IPS-18c (cell line): ENCODE data around the gene MED15.

Source experiments
- H3K4me3 ChIP-seq: 2 replicates; pipeline ENCODE4 v1.7.0; 2013; ENCODE audit warnings: low read depth, mild to moderate bottlenecking, low read length, moderate library complexity; ENCODE audit not compliant: insufficient read depth
- H3K9me3 ChIP-seq: one replicate; pipeline ENCODE4 v1.6.1; 2013; ENCODE audit warnings: mild to moderate bottlenecking, low read length, moderate library complexity; ENCODE audit not compliant: control insufficient read depth, insufficient read depth

MED15 gene

GRCh38 chr22:20558534-20558933, 51.1 kb downstream of the MED15 start:
- no peak overlapping the region for H3K4me3 ChIP-seq
- H3K9me3 ChIP-seq: no peaks in the 10 kb centered on the region

DNA sequence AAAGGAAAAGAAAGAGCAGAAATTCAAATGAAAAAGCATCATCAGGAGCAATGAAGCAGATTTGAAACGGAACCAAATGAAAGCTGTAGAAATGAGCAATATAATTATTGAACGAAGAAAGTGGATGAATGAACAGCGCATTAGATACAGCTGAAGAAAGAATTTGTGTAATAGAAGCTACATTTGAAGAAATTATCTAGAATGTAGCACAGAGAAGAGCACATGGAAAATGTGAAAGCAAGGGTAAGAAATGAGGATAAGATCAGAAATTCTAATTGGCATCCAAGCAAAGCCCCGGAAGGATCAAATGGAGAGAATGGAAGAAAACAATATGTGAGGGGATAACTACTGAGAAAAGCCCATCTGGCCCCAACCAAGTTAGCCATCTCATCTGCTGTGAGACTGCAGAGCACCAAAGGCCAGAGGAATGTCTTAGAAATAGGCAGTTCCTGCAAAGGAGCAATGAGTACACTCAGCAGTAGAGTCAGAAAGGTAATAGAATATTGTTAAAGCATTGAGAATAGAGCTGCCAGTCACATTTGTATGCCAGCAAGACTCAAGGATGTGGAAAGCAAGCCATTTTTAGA, 51.9 kb downstream of the MED15 start:
- no peak overlapping the region for H3K4me3 ChIP-seq
- no peaks in the 10 kb centered on the region for H3K9me3 ChIP-seq

DNA sequence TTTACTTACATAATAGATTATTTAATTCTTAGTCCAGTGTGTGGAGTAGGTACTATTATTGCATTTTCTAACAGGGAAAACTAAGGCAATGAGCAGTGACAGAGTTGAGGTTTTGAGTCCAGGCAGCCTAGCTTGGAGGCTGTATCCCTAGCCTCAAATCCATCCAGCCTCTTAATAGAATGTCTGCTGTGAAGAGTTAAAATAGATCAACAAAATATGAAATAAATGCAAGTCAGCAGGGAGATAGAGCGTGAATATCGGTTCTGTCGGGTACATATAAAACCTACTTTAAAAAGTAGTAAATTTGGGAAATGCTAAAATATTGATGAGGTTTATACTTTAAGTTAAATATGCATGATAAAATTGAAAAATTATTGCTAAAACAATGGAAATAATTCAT, 53.3 kb downstream of the MED15 start:
- no peaks in the 10 kb centered on the region for H3K9me3 ChIP-seq

DNA sequence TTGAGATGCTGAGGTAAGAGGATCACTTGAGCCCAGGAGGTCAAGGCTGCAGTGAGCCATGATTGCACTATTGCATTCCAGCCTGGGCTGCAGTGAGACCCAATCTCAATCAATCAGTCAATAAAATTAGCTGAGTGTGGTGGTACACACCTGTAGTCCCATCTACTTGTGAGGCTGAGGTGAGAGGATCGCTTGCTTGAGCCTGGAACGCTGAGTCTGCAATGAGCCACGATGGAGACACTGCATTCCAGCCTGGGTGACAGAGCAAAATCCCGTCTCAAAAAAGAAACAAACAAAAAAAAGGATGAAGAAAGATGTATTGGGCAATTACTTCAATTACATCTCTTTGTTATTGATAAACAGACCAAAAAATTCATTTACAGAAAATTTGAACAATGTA, 54.5 kb downstream of the MED15 start:
- no peak overlapping the region for H3K4me3 ChIP-seq
- no peaks in the 10 kb centered on the region for H3K9me3 ChIP-seq

More for the DNA sequence above, 53.3 kb downstream of the MED15 start:
- H3K4me3 ChIP-seq: no peak overlapping the region

DNA sequence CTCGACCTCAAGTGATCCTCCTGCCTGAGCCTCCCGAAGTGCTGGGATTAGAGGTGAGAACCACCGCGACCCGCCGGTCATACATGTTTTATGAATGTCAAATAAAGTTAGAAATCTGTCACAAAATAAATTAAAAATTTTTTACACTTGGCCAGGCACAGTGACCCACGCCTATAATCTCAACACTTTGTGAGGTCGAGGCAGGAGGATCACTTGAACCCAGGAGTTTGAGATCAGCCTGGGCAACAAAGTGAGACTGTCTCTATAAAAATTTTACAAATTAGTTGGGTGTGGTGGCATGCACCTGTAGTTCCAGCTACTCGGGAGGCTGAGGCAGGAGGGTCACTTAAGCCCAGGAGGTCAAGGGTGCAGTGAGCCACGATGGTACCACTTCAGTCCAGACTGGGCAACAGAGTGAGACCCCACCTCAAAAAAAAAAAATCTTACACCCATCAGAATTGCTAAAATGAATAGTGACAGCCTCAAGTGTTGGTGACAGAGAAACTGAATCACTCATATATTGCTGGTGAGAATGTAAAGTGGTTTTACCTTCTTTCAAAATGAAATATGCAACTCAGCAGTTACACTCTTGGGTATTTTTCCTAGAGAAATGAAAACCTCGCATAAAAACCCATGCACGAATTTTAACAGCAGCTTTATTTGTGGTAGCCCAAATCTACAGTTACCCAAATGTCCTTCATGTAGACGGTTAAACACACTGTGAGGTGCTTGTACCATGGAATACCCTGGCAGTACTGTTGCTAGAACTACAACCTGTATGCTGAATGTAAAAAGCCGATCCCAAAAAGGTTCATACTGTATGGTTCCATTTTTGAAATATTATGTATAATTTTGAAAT, 55.4 kb downstream of the MED15 start:
- Histone ChIP-seq H3K4me3 (no peak overlapping the region), H3K9me3 (no peaks in the 10 kb centered on the region)

- H3K4me3 ChIP-seq: no peak overlapping the region
- no peaks in the 10 kb centered on the region for H3K9me3 ChIP-seq
Measured at GRCh38 chr22:20563466-20563906, 56.1 kb downstream of the MED15 start.

- no peak overlapping the region for H3K4me3 ChIP-seq
- H3K9me3 ChIP-seq: no peaks in the 10 kb centered on the region
Measured at GRCh38 chr22:20563941-20564371, 56.5 kb downstream of the MED15 start.

DNA sequence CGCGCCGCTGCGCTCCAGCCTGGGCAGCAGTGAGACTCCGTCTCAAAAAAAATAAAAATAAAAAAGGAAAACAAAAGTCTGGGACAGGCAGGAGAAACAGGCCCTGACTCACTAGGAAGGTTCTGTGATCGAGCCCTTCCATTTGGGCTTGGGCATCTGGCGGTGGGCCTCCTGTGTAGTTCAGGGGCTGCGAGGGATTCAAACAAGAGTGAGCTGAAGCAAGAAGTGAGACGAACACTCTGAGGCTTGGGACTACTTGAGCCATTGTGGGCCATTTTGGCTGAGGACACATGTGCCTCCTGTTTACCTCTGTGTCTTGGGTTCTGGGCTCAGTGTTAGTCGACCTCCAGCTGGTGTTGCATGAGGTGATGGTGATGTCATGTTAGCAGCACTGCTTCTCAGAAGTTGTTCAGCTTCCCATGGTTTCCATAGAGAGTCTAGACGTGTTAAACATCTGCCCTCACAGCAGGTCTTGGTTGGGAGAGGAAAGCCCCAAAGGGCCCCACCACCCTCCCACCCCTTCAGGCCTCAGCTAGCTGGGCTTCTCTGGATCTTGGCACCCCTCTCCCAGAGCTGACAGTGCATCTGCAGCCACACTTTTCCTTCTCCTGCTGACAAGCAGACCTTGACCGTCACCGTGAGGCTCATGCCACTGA, 57.8 kb downstream of the MED15 start:
- H3K4me3 ChIP-seq: no peak overlapping the region
- H3K9me3 ChIP-seq: no peaks in the 10 kb centered on the region

DNA sequence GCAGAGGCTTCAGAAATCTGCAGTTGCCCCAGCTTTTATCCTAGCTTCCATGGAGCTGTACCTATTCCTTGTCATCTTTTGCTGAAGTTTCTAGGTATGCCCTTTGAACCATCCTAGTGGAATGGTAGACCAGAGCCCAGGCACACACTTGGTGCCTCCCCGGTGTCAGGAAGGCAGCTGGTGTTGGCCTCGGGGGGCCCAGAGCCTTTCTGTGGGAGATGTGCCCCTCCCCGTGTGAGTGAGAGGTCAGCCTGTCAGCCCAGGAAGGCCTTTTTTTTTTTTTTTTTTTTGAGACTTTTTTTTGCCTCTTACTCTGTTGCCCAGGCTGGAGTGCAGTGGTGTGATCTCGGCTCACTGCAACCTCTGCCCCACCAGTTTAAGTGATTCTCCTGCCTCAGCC, 58.4 kb downstream of the MED15 start:
- Histone ChIP-seq H3K4me3 (no peak overlapping the region), H3K9me3 (no peaks in the 10 kb centered on the region)

DNA sequence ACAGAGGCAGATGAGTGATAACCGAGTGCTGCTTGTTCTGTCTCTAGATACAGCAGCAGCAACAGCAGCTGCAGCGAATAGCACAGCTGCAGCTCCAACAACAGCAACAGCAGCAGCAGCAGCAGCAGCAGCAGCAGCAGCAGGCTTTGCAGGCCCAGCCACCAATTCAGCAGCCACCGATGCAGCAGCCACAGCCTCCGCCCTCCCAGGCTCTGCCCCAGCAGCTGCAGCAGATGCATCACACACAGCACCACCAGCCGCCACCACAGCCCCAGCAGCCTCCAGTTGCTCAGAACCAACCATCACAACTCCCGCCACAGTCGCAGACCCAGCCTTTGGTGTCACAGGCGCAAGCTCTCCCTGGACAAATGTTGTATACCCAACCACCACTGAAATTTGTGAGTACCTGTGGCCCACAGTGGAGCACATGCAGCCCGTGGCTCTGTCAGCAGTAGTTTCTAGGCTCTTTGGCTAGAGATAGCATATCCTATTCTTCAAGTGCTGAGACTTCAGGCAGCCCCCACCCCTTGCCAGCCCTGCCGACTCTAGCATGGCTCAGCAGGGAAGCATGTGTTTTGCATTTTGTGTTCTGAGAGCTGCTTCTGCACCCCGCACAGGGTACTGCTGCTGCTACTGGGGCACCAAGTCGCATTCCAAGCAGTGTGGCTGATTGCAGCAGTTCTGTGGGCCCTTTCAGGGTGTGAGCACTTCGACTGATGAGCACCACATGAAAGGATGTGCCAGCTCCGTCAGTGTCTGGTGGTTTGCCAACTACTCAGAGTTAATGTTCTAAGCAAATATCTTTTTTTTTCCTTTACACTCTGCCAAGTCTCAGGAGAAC, 59.2 kb downstream of the MED15 start:
- Histone ChIP-seq H3K9me3 (no peaks in the 10 kb centered on the region), H3K4me3 (no peak overlapping the region)

GRCh38 chr22:20567371-20567847, 60.0 kb downstream of the MED15 start:
- Histone ChIP-seq H3K9me3 (peaks cover 1% of the 10 kb centered on the region), H3K4me3 (no peak overlapping the region)

- peaks cover 2% of the 10 kb centered on the region for H3K9me3 ChIP-seq
- no peak overlapping the region for H3K4me3 ChIP-seq
Measured at GRCh38 chr22:20567993-20568417, 60.6 kb downstream of the MED15 start.

GRCh38 chr22:20568502-20569058, 61.2 kb downstream of the MED15 start:
- Histone ChIP-seq H3K9me3 (peaks cover 2% of the 10 kb centered on the region), H3K4me3 (no peak overlapping the region)

GRCh38 chr22:20569059-20570058, 61.9 kb downstream of the MED15 start:
- Histone ChIP-seq H3K9me3 (peaks cover 2% of the 10 kb centered on the region), H3K4me3 (no peak overlapping the region)

- peaks cover 2% of the 10 kb centered on the region for H3K9me3 ChIP-seq
- H3K4me3 ChIP-seq: no peak overlapping the region
Measured at GRCh38 chr22:20571078-20571503, 63.7 kb downstream of the MED15 start.

DNA sequence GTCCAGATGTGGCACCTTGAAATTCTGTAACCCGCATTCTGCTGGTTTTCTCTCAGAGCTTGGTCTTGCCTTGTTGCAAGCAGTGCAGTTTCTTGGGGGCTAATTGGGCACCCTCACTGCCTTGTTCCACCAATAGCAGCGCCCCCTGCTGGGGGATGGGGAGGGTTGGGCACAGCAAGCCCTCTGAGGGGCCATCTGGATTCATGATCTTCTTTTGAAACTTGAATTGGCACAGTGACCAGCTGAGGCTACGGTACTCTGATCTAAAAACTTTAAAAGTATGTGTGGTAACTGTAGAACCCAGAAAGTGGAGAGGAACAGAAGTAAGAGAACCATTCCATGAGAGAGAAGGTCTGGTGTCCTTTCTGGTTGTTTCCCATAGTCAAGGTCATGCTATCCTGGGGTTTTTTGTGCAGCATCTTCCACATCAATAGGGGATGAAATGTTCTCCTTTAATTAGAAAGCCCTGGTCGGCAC, 64.2 kb downstream of the MED15 start:
- H3K9me3 ChIP-seq: peaks cover 2% of the 10 kb centered on the region
- no peak overlapping the region for H3K4me3 ChIP-seq
